SK-N-MC (cell line): ENCODE measurements around the gene ERVFRD-1.

Source experiments
- EZH2 ChIP-seq: fragments of 200-600 bp; sonication (generic); IDR thresholded peaks from one replicate; pipeline ENCODE4 v1.6.1; 2017; ENCODE audit warnings: antibody characterized with exemption
- FOXP2 ChIP-seq: optimal IDR thresholded peaks from 2 replicates; pipeline ENCODE3; 2011; ENCODE audit warnings: mild to moderate bottlenecking, moderate library complexity; ENCODE audit not compliant: insufficient read depth; ENCODE audit errors: extremely low read length, control extremely low read depth
- POLR2AphosphoS5 ChIP-seq: IDR thresholded peaks from 2 replicates; pipeline ENCODE4 v1.6.1; 2012; ENCODE audit warnings: mild to moderate bottlenecking, low read depth, low read length, borderline replicate concordance

DNA sequence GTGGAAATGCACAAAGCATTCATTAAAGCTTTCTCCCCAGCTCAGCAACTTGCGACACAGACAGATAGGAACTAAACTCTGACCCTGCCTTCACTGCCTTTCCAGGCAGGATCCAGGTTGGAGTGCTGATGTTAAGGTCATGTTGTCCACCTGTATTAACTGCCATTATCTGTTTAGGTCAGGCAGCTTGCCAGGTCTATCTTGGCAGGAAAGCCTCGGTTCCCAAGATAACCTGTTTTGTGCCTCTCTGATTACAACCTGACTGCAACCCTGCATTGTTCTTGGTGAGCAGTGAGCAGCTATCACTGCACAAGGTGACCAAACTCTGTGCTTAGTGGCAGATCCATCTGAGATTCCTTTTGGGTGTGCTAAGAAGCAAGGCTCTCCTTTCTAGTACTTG, 44.2 kb downstream of the ERVFRD-1 start:
- TF ChIP-seq POLR2AphosphoS5 = no peak
- TF ChIP-seq EZH2 = no peak
- no peak for TF ChIP-seq FOXP2
